Measurements from ENCODE around the gene AXIN1. TPM values are rescaled to one million over a fixed set of nuclear protein-coding genes. Genes with fewer than 3 reads are reported as not detected.
A peak's percentile ranks its signal among the peaks of the same experiment; 100 is the strongest.
"Not testable (repeated sequence)": the region's sequence is repeated elsewhere in the genome, so short reads cannot be mapped to it uniquely, and the experiment has no call there.

Gene AXIN1, protein sequence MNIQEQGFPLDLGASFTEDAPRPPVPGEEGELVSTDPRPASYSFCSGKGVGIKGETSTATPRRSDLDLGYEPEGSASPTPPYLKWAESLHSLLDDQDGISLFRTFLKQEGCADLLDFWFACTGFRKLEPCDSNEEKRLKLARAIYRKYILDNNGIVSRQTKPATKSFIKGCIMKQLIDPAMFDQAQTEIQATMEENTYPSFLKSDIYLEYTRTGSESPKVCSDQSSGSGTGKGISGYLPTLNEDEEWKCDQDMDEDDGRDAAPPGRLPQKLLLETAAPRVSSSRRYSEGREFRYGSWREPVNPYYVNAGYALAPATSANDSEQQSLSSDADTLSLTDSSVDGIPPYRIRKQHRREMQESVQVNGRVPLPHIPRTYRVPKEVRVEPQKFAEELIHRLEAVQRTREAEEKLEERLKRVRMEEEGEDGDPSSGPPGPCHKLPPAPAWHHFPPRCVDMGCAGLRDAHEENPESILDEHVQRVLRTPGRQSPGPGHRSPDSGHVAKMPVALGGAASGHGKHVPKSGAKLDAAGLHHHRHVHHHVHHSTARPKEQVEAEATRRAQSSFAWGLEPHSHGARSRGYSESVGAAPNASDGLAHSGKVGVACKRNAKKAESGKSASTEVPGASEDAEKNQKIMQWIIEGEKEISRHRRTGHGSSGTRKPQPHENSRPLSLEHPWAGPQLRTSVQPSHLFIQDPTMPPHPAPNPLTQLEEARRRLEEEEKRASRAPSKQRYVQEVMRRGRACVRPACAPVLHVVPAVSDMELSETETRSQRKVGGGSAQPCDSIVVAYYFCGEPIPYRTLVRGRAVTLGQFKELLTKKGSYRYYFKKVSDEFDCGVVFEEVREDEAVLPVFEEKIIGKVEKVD
- 20.6 and 22.6 TPM in 2 replicates for total RNA-seq (2014; rRNA removed; shearing (Covaris generic))
- polyA plus RNA-seq (2015; cell fraction: cytosol; rRNA removed) = 29.1 and 41.3 TPM in 2 replicates
- polyA plus RNA-seq (2015; cell fraction: nucleus; rRNA removed) = 15.9 and 22.9 TPM in 2 replicates

DNA sequence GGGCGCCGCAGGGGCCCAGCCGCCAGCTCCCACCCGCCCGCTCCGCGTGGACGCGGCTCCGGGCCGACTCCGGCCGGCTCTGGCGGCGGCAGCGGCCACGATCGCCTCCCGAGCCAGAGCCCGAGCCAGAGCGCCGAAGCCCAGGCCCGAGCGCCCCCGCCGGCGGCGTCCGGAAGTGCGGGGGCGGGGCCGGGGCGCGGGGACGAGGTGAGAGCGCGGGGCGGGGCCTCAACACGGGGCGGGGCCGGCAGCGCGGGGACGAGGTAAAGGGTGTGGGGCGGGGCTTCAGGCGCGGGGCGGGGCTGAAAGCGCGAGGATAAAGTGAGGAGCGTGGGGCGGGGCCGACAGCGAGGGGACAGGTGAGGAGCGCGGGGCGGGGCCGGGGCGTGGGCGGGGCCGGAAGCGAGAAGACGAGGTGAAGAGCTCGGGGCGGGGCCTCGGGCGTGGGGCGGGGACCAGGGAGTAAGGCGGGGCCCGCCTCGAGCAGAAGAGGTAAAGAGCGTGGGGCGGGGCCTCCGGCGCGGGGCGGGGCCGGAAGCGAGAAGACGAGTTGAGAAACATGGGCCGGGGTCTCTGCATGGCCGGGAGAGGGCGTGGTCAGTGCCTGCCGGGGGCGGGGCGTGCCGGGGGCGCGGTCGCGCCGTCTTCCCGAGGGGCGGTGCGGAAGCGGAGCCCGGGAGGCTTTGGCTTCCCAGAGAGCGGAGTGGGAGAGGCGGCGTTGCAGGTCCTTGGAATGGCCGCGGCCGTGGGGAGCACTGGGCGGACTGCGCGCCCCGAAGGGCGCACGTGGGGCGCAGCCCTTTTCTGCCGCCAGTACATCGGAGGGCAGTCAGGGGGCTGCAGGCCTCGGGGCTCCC is at the start of gene AXIN1:
TSS of gene AXIN1 (minus strand) at position 177 of the 857 bp plus-strand sequence. CDS start 5,698 bp downstream, outside the sequence.
- in situ Hi-C loops (cut with HindIII; ENCODE audit: low pct_unique_long_range_greater_than_20kb, low sequenced_read_pairs) = no loop called here
- peak; percentile 96 for DNase-seq (ENCODE audit: low read depth, low spot score)

DNA sequence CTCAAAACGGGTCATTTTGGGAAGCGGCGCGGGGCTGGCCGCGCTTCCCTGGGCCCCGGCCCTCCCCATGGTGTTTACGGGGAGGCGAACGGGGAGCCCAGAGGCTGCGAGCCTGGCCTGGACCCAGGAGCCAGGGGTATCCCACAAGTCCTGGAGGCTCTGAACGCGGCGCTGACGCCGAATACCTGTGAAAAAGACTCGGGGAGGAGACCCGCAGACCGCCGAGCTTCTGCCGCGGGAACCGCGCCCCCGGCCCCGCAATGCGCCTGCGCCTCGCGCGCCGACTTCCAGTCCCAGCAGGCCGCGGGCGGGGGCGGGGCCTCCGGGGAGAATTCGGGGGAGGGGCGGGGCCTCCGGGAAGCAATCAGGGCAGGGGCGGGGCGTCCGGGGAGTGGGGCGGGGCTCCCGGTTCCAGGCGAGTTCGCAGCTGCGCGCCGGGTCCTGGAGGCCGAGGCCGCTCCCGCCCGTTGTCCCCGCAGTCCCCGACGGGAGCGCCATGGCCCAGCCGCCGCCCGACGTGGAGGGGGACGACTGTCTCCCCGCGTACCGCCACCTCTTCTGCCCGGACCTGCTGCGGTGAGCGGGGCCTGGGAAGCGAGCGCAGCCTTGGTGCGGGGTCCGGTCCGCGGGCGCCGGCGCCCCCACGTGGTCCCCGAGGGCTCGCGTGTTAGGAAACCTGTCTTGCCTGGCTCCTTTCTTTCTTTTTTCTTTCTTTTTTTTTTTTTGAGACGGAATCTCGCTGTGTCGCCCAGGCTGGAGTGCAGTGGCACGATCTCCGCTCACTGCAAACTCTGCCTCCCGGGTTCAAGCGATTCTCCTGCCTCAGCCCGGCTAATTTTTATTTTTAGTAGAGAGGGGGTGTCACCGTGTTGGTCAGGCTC is 49.2 kb upstream of the AXIN1 start, which contains the start of gene DECR2:
TSS of gene DECR2 (plus strand) at position 418 of the 881 bp plus-strand sequence. CDS start at position 497, 79 bp downstream.
- in situ Hi-C loops (cut with HindIII; ENCODE audit: low pct_unique_long_range_greater_than_20kb, low sequenced_read_pairs) = no loop called here
- peak; percentile 79 for DNase-seq (ENCODE audit: low read depth, low spot score)

DNA sequence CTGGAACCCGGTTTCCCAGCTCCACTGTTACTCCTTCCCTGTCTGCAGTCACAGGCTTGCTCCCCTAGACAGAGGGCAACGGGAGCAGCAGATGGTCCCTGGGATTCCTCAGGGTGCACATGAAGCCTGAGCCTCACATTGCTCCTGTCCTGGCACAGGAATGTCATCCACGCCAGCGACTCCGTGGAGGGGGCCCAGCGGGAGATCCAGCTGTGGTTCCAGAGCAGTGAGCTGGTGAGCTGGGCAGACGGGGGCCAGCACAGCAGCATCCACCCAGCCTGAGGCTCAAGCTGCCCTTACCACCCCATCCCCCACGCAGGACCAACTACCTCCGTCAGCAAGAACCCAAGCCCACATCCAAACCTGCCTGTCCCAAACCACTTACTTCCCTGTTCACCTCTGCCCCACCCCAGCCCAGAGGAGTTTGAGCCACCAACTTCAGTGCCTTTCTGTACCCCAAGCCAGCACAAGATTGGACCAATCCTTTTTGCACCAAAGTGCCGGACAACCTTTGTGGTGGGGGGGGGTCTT is 47.6 kb upstream of the AXIN1 start:
- in situ Hi-C loops (cut with HindIII; ENCODE audit: low pct_unique_long_range_greater_than_20kb, low sequenced_read_pairs) = no loop called here
- no peak for DNase-seq (ENCODE audit: low read depth, low spot score)

DNA sequence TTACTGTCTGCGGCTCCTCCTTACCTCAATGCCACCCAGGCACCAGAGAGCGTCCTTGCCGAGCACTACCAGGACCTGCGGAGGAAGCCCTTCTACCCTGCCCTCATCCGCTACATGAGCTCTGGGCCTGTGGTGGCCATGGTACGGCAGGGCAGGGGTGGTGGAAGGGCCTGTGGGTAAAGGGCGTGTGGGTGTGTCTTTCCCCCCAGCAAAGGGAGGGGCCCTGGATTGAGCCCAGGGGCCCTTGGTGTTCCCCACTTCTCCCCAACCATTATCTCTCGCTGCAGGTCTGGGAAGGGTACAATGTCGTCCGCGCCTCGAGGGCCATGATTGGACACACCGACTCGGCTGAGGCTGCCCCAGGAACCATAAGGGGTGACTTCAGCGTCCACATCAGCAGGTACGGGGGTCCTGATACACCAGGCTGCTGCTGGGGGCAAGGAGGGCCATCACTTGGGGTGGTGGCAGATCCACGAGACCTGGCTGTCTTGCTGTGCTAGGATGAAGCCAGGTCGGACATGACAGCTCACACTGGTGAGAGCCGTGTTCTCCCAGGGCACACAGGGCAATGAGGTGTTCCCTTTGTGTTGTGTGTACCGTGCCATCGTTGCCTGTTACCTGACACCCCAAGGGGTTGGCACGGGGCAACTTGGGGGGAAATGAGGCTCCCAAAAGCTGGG is 47.0 kb upstream of the AXIN1 start:
- in situ Hi-C loops (cut with HindIII; ENCODE audit: low pct_unique_long_range_greater_than_20kb, low sequenced_read_pairs) = no loop called here
- DNase-seq (ENCODE audit: low read depth, low spot score) = no peak

DNA sequence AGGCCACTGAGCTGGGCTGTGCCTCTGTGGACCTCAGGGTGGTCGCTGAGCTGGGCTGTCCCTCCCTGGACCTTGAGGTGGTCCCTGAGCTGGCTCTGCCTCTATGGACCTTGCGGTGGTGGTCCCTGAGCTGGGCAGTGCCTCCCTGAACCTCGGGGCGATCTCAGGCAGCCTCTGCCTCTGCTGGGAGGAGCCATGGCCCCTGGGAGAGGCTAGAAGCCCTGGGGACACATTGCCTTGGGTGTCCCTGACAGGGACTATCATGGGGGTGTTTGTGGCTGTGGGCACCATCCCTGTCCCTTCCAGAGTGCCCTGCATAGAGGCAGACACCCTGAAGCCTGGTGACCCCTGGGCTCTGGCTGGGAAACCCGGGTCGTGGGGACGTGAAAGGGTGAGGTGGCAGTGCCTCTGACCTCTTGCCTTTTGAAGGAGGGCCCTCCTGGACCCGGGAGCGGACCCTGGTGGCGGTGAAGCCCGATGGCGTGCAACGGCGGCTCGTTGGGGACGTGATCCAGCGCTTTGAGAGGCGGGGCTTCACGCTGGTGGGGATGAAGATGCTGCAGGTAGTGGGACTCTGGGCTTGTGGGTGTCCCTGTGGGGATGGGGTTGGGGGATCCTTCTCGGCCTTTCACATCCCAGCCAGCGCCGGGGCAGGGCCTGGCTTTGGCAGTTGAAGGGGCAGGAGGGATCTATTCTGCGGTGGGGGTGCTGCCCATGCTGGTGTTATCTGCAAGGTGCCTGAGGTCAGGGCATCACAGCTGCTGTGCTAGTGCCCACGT is 46.2 kb upstream of the AXIN1 start:
- no peak for DNase-seq (ENCODE audit: low read depth, low spot score)
- in situ Hi-C loops (cut with HindIII; ENCODE audit: low pct_unique_long_range_greater_than_20kb, low sequenced_read_pairs) = no loop called here

DNA sequence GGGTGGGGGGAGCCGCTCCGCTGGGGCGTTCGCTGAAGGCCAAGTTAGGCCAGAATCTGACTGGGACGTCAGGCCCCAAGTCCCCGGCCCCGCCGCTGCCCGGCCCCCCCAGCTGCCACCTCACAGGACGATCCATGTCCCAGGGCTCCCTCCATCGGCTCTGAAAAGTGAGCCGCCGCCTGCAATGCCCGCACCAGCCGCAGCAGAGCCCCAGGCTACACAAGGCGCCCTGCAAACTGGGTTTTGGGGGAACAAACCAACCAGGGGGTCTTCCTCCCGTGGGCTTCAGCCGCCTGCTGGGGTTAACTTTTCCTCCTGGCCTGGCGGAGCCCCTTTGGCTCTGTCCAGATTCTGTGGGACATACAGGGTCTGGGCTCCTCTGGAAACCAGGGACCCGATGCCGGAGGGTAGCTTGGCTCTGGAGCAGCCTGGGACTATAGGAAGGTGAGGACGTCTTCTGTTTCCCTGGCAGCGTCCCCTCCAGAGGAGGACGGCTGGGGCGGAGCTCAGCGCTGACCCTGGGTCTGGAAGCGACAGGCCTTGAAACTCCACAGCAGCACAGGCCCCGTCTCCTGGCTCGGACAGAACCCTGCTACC is 45.3 kb upstream of the AXIN1 start:
- peak; percentile 66 for DNase-seq (ENCODE audit: low read depth, low spot score)
- in situ Hi-C loops (cut with HindIII; ENCODE audit: low pct_unique_long_range_greater_than_20kb, low sequenced_read_pairs) = no loop called here

DNA sequence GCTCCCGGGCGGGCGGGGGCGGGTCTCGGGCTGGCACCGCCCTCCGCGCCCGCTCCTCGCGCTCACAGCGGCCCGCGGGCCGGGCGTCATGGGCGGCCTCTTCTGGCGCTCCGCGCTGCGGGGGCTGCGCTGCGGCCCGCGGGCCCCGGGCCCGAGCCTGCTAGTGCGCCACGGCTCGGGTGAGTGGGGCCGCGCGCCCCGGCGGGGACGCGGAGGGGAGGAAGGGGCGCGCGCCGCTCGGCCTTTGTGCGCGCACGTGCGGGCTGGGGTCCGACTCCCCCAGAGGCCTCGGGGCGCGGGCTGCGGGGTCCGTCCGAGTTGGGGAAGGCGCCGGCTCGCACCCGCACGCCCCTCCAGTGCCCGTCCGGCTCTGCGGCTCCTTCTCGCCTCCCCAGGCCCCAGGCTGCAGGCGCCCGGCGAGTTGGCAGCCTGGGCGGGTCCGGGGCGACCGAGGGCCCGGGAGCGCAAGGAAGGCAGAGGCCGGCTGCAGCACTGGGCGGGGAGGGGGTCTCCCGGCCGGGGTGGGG is 44.7 kb upstream of the AXIN1 start, which contains the start of gene NME4:
TSS of gene NME4 (plus strand) at position 65 of the 527 bp plus-strand sequence. CDS start at position 89, 24 bp downstream.
- no peak for DNase-seq (ENCODE audit: low read depth, low spot score)
- in situ Hi-C loops (cut with HindIII; ENCODE audit: low pct_unique_long_range_greater_than_20kb, low sequenced_read_pairs) = no loop called here

DNA sequence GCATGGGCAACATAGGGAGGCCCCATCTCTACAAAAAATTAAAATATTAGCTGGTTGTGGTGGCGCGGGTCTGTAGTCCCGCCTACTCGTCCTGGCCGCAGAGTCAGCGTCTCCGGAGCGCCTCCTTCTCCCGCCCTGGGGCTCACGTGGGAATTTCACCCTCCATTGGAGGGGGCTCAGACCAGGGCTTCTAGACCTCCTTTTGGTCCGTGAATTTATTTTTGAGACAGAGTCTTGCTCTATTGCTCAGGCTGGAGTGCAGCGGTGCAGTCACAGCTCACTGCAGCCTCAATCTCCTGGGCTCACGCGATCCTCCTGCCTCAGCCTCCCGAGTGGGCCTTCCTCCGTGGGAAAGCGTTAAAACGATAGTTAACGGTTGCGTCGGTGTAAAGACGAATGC is 44.1 kb upstream of the AXIN1 start:
- in situ Hi-C loops (cut with HindIII; ENCODE audit: low pct_unique_long_range_greater_than_20kb, low sequenced_read_pairs) = no loop called here
- peak; percentile 69 for DNase-seq (ENCODE audit: low read depth, low spot score)

DNA sequence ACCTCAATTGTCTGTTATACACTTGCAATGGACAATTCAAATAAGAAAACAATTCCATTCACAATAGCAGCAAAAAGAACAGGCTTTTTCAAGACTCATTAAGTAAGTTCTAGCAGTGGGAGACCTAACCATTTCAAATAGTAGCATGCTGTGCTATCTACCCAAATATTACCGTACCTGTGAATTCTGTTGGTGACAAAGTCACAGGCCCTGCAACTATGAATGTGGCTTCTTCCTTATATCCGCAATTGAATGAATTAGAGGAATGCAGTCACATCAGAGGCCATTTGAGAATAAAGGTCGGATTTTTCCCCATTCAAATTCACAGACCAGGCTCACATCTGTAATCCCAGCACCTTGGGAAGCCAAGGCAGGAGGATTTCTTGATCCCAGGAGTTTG is 43.7 kb upstream of the AXIN1 start:
- in situ Hi-C loops (cut with HindIII; ENCODE audit: low pct_unique_long_range_greater_than_20kb, low sequenced_read_pairs) = no loop called here
- no peak for DNase-seq (ENCODE audit: low read depth, low spot score)

DNA sequence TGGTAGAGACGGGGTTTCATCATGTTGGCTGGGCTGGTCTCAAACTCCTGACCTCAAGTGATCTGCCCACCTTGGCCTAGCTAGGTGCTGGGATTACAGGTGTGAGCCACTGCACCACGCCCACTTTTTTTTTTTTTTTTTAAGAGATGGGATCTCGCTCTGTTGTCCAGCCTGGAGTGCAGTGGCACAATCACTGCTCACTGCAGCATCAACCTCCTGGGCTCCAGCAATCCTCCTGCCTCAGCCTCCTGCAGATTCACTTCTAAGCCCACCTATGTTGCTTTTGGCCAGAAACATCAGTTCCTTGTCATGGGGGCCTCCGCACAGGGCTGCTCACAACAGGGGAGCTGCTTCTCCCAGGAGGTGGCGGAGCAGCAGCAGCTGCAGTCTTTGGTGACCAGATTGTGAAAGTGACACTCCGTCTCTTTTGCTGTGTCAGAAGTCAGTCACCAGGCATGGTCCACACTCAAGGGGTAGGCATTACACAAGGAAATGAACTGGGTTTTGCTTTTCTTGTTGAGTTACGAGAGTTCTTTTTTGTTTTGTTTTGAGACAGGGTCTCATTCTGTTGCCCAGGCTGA is 40.0 kb upstream of the AXIN1 start:
- in situ Hi-C loops (cut with HindIII; ENCODE audit: low pct_unique_long_range_greater_than_20kb, low sequenced_read_pairs) = no loop called here
- no peak for DNase-seq (ENCODE audit: low read depth, low spot score)

DNA sequence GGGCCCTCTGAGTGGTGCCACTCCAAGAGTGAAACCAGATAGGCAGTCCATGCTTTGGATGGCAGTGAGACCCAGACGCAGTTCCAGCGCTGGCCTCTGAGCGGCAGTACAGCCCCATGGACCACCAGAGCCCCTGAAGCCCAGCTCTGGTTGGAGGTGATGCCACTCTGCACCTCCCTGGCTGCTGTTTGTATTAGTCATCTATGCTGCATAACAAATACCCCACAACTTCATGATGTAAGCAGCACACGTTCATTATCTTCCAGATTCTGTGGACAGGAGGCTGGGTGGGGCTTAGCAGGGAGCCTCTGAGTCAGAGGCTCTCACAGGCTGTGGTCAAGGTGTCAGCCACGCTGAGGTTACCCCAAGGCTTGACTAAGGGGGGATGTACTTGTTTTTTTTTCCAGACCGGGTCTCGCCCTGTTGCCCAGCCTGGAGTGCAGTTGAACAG is 39.4 kb upstream of the AXIN1 start:
- in situ Hi-C loops (cut with HindIII; ENCODE audit: low pct_unique_long_range_greater_than_20kb, low sequenced_read_pairs) = no loop called here
- peak; percentile 58 for DNase-seq (ENCODE audit: low read depth, low spot score)

DNA sequence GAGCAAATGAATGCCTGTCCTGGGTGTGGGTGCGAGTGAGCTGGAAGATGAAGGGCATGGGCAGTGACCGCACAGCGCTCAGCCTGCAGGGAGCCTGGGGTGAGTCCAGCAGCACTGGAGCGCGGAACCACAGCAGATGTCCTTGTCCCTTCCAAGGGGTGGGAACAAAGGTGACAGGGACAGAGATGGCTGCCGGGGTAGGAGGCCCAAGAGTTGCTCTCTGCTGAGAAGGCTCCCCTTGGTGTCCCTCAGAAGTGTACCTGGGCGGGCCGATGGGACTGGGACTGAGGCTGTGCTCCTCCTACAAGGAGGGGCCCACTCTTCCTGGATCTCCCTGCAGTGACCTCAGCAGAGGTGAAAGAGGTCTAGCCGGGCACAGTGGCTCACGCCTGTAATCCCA is 36.8 kb upstream of the AXIN1 start:
- DNase-seq (ENCODE audit: low read depth, low spot score) = no peak
- in situ Hi-C loops (cut with HindIII; ENCODE audit: low pct_unique_long_range_greater_than_20kb, low sequenced_read_pairs) = no loop called here

DNA sequence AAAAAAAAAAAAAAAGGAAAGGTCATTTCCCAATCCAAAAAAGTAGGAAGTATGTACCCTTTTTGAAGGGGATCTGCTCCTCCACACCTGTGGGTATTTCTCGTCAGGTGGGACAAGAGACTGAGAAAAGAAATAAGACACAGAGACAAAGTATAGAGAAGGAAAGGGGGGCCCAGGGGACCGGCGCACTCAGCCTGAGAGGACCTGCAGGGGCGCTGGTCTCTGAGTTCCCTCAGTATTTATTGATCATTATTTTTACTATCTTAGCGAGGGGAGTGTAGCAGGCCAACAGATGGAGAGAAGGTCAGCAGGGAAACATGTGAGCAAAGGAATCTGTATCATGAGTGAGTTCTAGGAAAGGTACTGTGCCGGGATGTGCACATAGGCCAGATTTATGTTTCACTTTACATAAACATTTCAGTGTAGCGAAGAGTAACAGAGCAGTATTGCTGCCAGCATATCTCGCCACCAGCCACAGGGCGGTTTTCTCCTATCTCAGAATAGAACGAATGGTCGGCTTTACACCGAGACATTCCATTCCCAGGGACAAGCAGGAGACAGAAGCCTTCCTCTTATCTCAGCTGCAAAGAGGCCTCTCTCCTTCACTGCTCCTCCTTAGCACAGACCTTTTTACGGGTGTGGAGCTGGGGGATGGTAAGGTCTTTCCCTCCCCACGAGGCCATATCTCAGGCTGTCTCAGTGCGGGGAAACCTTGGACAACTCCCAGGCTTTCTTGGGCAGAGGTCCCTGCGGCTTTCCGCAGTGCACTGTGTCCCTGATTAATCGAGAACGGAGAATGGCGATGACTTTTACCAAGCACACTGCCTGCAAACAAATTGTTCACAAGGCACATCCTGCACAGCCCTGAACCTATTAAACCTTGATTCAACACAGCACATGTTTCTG is 35.5 kb upstream of the AXIN1 start:
- in situ Hi-C loops (cut with HindIII; ENCODE audit: low pct_unique_long_range_greater_than_20kb, low sequenced_read_pairs); DNase-seq (ENCODE audit: low read depth, low spot score): not testable (repeated sequence)
